DMS153 treated with DMSO at 0.1 percent for 48 hours (cell line): Measurements from ENCODE around the gene SETD2.

Experiments used
- DNase-seq: peaks from one replicate; lab custom pipeline; 2025; ENCODE audit not compliant: unreplicated experiment; lab: John Stamatoyannopoulos, UW

SETD2 gene

GRCh38 chr3:46987319-46987742, 176.6 kb downstream of the SETD2 start:
- DNase-seq, result no peak

GRCh38 chr3:46986782-46987310, 177.1 kb downstream of the SETD2 start:
- DNase-seq, result no peak

- no peak for DNase-seq
Measured at GRCh38 chr3:46986055-46986730, 177.7 kb downstream of the SETD2 start.

GRCh38 chr3:46985588-46985987, 178.3 kb downstream of the SETD2 start:
- DNase-seq, result no peak

- DNase-seq, result no peak
Measured at GRCh38 chr3:46984591-46985459, 179.1 kb downstream of the SETD2 start.

GRCh38 chr3:46982546-46982945, 181.4 kb downstream of the SETD2 start:
- no peak for DNase-seq

- no peak for DNase-seq
Measured at GRCh38 chr3:46981932-46982471, 181.9 kb downstream of the SETD2 start.

GRCh38 chr3:46979958-46980497, 183.9 kb downstream of the SETD2 start:
- no peak for DNase-seq

GRCh38 chr3:46978985-46979944, 184.6 kb downstream of the SETD2 start, which contains the start of gene NBEAL2:
Gene NBEAL2, plus strand, starts transcription at chr3:46979666. Its CDS starts 196 bp downstream, at chr3:46979862.
- peak; percentile 42 for DNase-seq

- no peak for DNase-seq
Measured at GRCh38 chr3:46978381-46978780, 185.5 kb downstream of the SETD2 start.

- DNase-seq, result no peak
Measured at GRCh38 chr3:46977811-46978195, 186.1 kb downstream of the SETD2 start.

GRCh38 chr3:46976326-46977190, 187.4 kb downstream of the SETD2 start, which contains the start of gene CCDC12:
Gene CCDC12, minus strand, starts transcription at chr3:46976745. Its CDS starts 13 bp downstream, at chr3:46976732.
- peak; percentile 65 for DNase-seq

GRCh38 chr3:46974421-46975171, 189.3 kb downstream of the SETD2 start:
- no peak for DNase-seq

- DNase-seq, result no peak
Measured at GRCh38 chr3:46972396-46972795, 191.5 kb downstream of the SETD2 start.

GRCh38 chr3:46971742-46972141, 192.2 kb downstream of the SETD2 start:
- no peak for DNase-seq

- no peak for DNase-seq
Measured at GRCh38 chr3:46971151-46971550, 192.8 kb downstream of the SETD2 start.

GRCh38 chr3:46970391-46971091, 193.4 kb downstream of the SETD2 start:
- no peak for DNase-seq
